Activated CD8-positive, alpha-beta memory T cell treated with anti-CD3 and anti-CD28 coated beads, Interleukin-2, amount 50 U/mL, for 4 hours (primary cell): ENCODE measurements around the gene SHKBP1.
"Not testable (repeated sequence)": the region's sequence is repeated elsewhere in the genome, so short reads cannot be mapped to it uniquely, and the experiment has no call there.

Experiments
- DNase-seq: peaks from one replicate; pipeline ENCODE4 v3.0.0-alpha.2; 2020

SHKBP1 gene

DNA sequence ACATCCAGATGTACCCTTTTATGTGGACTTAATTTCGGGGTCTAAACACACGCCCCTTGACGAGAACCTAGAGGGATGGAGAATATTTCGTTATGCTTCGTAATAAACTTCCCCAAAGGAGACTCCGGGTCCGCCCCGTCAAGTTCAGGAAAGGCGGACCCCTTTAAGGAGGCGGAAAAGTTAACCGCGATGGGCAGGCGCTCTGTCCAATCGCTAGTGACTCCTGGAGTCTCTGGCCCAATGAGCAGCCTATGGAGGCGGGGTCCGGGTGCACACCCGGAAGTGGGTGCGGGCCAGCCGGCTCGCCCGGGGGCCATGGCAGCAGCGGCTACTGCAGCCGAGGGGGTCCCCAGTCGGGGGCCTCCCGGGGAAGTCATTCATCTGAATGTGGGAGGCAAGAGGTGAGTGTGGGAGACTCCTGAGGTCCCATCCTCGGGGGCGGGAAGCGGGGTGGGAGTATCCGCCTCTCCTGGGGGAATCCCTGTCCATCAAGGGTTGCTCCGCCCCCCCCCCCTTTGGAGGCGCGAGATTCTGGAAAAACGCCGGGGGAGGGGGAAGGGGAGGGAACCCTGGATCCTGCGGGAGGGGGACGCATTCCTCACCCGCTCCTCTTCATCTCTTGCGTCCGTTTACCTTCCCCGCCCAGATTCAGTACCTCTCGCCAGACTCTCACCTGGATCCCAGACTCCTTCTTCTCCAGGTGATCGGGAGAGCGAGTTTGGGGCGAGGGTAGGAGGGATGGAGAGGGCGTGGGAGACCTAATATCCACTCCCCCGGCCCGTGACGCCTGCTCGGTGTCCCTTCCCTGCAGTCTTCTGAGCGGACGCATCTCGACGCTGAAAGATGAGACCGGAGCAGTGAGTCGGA lies at the start of gene SHKBP1:
TSS of gene SHKBP1 (plus strand) at position 289 of the 867 bp plus-strand sequence. CDS start at position 316, 27 bp downstream.
- DNase-seq: peak; percentile 93

GRCh38 chr19:40528078-40528477 lies 48.6 kb upstream of the SHKBP1 start:
- no peak for DNase-seq

DNA sequence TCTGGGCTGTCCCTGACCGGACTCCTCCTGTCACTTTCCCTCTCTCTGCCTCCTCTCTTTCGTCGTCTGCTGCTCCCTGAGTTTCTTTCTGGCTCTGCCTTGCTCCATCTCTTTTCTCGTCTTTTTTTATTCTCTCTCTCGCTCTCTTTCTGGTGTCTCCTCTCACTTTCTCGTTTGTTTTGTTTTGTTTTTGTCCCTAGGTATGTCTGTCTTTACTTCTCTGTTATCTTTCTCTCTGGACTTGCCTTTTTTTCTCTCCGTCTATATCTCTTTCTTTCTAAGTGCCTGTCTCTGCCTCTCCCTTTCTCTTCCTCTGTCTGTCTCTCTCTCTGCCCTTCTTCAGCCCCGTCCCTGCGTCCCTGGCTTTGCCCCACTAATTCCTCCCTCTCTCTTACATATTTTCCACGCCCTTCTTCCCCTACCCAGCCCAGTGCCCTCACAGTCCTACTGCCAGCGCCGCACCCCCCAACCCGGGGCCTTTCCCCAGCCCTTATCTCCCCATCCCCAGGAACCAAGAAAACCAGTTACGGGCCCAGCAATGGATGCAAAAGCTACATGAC lies 48.1 kb upstream of the SHKBP1 start:
- no peak for DNase-seq

- DNase-seq: peak; percentile 89
Observed at GRCh38 chr19:40529093-40529954, 47.3 kb upstream of the SHKBP1 start.

DNA sequence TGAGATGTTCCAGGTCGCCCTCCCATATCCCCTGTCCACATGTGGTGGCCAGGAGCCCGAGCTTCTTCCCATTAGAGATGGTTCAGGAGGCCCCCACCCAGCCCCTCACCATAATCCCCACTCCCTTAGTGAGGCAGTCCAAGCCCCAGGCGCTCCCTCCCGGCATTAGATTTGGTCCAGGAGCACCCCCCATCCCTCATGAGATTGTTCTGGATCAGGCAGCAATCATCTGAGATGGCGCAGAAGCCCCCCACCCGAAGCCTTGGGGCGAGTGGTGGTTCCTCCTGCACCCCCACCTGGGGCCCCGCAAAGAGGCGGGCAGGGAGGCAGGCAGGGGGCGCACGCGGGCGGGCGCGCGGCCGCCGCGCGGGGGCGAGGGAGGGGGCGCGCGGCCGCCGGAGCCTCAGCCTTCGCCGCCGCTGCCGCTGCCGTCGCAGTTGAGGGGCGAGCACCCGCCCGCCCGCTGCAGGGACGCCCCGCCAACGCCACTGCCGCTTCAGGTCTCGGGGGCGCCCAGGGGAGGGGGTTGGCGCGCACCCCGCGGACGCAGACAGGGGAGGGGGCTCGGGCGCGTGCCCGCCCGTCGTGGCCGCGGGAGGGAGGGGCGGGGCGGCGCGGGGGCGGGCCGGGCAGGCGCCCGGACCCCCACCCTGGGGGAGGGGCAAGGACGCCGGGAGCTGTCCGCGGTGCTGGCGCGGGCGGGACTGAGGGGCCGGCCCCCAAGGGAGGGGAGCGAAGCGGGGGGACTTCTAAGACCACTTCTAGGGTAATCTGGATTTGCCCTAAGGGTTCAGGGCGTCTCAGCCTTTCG lies 46.4 kb upstream of the SHKBP1 start:
- no peak for DNase-seq

DNA sequence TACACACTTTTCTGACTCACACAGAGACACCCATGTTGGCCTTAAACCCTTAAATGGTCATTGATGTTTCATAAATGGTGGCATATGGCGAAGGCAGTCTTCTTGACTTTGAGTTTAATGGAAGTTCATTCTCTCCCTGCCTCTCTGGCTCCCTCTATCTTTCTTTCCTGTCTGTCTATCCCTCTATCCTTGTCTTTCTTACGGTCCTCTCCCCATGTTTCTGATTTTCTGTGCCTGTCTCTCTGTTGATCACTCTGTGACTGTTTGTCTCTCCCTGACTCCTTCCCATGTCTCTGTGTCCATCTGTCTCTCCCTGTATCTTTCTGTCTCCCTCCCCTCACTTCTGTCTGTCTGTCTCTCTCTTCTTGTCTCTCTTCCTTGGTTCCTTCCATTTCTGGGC lies 43.2 kb upstream of the SHKBP1 start:
- no peak for DNase-seq

GRCh38 chr19:40534148-40534547 lies 42.5 kb upstream of the SHKBP1 start:
- no peak for DNase-seq

GRCh38 chr19:40539070-40539469 lies 37.6 kb upstream of the SHKBP1 start:
- no peak for DNase-seq

DNA sequence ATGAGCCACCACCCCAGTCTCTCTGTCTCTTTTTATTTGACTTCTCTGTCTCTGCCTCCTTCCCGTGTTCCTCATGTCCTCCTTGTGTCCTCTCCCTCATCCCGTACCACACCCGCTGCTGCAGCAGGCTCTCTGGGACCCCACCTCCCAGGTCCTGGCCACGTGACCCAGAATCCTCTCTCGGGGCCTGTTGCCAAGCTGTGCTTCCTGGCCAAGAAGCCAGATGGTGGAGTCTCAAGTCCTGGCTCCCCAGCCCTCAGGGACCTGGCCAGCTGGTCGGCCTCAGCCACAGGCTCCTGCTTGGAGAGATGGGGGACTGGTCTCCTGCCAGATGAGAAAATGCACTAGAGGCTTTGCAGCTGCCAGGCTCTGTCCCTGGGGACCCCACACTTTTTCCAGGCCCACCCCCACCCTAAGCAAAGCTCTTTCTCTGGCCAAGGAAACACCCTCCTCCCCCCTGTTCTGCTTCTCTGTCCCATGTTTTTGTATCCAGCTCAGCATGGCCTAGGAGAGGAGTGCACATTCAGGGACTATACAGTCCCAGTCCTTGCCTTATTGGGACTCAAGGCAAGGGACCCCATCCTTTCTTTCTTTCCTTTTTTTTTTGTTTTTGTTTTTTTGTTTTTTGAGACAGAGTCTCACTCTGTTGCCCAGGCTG lies 34.3 kb upstream of the SHKBP1 start:
- no peak for DNase-seq

DNA sequence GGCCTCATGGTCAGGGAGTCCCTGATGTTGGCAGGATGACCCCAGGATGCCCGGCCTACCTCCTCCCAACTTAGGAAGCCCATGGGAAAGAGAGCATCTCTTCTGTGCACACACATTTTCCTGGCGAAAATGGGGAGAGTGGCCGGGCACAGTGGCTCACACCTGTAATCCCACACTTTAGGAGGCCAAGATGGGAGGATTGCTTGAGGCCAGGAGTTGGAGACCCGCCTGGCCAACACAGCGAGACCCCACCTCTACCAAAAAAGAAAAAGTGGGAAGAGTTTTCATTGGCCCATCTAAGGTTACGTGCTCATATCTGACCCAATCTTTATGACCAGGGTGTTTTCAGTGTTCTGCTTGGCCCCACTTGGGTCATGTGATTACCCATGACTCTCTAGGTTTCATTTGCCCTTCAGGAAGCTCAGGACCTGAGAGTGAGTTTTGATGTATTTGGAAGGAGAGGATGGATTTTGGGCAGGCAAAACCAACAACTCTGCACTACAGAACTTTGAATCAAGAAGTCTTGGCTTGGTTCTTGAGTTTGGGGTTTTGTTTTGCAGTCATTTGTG lies 33.6 kb upstream of the SHKBP1 start:
- no peak for DNase-seq

- DNase-seq: not testable (repeated sequence)
Observed at GRCh38 chr19:40546153-40546841, 30.4 kb upstream of the SHKBP1 start.

- DNase-seq: not testable (repeated sequence)
Observed at GRCh38 chr19:40547190-40547589, 29.5 kb upstream of the SHKBP1 start.

DNA sequence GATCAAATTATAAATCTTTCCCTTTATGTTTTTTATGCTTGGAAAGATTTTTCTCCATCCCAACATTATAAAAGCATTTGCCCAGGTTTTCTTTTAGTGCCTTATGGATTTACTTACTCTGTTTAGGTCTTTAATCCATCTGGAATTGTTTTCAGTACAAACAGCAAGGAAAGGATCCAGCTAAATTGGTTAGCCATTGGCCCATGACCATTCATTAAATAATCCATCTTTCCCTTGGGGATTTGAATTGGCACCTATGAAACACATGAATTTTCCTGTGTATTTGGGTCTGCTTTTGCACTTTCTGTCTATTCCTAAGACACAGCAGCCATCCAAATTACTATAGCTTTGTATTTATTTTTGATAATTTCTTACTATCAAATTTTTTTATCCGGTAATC lies 28.8 kb upstream of the SHKBP1 start:
- no peak for DNase-seq

- peak; percentile 78 for DNase-seq
Observed at GRCh38 chr19:40549007-40549708, 27.5 kb upstream of the SHKBP1 start.

- DNase-seq: no peak
Observed at GRCh38 chr19:40550951-40551350, 25.7 kb upstream of the SHKBP1 start.

DNA sequence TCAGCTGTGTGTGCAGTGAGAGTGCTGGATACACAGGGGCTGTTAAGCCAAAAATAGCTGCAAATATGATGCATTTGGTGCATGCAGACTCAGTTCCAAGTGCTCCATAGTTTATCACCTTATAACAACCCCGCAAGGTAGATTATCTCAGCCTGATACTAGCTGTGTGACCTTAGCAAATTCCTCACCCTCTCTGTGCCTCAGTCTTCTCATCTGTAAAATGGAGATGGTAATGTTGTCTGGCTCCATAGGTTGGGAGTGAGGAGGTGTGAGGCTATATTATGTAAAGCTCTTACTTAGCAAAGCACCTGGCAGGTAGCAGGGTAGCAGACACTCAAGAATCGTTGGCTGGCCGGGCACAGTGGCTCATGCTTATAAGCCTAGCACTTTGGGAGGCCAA lies 23.8 kb upstream of the SHKBP1 start:
- no peak for DNase-seq

DNA sequence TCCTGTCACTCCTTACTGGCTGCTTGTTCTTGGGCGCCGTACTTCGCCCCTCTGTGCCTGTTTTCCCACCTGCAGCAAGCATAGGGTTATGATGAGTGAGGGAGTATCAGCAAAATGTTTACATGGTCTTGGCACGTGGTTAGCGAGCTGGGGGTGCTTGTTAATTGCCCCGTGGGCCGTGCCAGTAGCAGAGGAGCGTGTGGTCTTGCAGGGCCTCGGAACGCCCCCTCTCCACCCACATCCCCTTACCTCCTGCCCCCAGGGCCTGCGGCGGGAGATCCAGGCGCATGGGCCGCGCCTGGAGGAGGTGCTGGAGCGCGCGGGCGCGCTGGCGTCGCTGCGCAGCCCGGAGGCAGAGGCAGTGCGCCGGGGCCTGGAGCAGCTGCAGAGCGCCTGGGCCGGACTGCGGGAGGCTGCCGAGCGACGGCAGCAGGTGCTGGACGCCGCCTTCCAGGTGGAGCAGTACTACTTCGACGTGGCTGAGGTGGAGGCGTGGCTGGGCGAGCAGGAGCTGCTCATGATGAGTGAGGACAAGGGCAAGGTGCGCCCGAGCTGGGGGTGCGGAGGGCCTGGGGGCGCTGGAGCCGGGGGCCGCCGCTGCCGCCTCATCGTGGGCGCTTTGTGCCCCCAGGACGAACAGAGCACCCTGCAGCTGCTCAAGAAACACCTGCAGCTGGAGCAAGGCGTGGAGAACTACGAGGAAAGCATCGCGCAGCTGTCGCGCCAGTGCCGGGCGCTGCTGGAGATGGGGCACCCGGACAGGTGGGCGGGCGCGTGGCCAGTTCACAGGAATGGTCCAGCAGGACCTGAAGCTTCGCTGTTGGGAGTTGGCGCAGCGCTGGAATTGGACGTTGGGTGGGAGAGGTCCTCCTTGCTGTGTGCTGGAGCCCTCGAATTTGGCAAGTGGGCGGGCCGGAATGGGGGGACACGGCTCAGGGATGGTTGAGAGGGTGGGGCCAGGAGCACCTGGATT lies 22.5 kb upstream of the SHKBP1 start:
- no peak for DNase-seq

DNA sequence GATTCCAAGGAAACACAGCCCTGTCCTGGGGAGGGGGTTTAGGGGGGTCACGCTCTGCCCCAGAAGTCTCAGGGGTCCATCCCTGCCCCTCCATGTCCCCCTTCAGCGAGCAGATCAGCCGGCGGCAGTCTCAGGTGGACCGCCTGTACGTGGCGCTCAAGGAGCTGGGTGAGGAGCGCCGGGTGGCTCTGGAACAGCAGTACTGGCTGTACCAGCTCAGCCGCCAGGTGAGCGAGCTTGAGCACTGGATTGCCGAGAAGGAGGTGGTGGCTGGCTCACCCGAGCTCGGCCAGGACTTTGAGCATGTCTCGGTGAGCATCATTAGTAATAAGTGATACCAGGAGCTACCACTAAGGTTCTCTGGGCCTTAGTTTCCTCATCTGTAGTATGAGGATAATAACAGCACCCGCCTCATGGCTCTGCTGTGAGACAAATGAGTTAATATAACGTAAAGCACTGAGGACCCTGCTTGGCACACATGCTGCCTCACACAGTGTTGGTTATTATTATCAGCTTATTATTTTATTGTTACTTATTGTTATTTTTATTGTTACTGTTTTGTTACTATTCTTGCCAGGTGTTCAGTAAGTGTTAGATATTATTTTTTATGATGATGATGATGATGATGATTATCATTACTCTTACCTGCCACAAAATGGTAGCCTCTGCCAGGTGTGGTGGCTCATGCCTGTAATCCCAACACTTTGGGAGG lies 20.5 kb upstream of the SHKBP1 start:
- no peak for DNase-seq
